NCI-H2107 (cell line): Measurements from ENCODE around the gene TDRKH.

Experiments used
- DNase-seq: peaks from one replicate; lab custom pipeline; 2025; lab: John Stamatoyannopoulos, UW

Gene TDRKH

GRCh38 chr1:151790071-151790939, at the start of gene TDRKH:
Gene TDRKH, minus strand, starts transcription at chr1:151790500. Its CDS starts 7,478 bp downstream, at chr1:151783022.
- DNase-seq: peak; percentile 99

GRCh38 chr1:151839457-151840403, 49.4 kb upstream of the TDRKH start, which contains the start of gene C2CD4D:
Gene C2CD4D, minus strand, starts transcription at chr1:151839820. Its CDS starts 831 bp downstream, at chr1:151838989.
- DNase-seq: peak; percentile 50

DNA sequence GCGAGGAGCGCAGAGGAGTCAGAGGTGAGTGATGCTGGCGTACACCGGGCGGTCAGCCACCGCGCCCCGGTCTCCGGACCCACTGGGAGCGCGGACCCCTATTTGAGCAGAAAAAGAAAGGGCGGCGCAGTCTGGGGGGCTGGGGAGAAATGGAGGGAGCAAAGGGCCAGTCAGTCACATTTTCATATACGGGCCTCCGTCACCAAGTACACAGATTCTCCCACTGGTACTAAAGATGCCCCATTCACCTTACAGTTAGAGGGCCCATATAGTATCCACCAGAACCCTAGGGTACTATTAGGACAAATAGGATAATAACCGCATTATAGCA, 48.7 kb upstream of the TDRKH start:
- no peak for DNase-seq

GRCh38 chr1:151838222-151839081, 48.2 kb upstream of the TDRKH start:
- DNase-seq: no peak

DNA sequence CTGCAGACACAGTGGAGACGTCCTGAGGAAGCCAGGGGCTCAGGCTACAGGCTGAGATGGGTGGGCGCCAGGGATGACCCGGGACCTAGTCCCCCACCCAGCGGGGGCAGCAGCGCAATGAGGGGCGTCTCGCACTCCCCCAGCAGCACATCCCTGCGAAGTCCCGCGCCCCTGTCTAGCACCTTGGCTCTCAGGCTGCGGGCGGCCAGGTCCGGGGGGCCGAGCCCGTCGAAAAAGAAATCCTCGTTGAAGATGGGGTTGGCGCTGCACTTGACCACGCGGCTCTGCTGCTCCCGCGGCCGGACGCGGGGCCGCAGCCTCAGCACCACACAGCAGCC, 47.6 kb upstream of the TDRKH start:
- DNase-seq: no peak

DNA sequence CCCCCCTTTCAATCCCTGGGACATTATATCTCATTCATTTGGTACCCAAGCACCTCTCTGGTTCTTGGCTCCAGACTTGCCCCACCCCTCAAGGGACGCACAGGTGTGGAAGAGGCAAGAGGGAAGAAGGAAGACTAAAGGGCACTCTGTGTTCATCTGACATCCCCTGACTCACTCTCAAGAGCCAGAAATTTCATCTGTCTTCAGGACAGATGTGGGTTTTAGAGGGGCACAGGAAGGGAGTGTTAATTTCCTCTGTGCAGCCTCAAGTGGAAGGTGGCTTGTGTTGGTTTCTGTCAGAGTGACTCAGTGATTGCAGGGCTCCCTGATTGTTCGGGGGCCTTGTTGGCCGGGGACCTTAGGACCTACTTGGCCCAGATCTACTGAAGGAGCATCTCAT, 46.9 kb upstream of the TDRKH start:
- DNase-seq: no peak

- no peak for DNase-seq
These were observed 45.3 kb upstream of the TDRKH start for GRCh38 chr1:151835596-151835995.

DNA sequence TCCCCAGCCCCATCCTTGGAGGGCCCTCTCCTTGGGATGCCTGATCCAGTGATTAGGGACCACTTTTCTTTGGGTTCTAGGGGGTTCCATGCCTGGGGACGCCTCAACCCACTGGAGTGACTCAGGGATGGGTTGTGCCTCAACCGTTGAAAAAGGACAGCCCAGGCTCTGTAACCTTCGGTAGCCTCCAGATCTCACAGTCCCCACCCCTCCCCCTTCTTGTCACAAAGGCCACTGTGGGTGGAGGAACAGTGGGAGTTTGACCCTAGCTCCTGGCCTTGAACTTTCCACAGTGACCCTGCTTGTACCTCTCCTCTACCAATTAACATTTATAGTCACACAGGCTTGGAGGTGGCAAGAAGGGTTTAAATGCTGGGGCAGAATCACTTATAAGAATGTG, 43.9 kb upstream of the TDRKH start:
- DNase-seq: no peak

- DNase-seq: no peak
These were observed 43.0 kb upstream of the TDRKH start for GRCh38 chr1:151833172-151833900.

- DNase-seq: peak; percentile 82
These were observed 42.1 kb upstream of the TDRKH start for GRCh38 chr1:151832318-151832980.

DNA sequence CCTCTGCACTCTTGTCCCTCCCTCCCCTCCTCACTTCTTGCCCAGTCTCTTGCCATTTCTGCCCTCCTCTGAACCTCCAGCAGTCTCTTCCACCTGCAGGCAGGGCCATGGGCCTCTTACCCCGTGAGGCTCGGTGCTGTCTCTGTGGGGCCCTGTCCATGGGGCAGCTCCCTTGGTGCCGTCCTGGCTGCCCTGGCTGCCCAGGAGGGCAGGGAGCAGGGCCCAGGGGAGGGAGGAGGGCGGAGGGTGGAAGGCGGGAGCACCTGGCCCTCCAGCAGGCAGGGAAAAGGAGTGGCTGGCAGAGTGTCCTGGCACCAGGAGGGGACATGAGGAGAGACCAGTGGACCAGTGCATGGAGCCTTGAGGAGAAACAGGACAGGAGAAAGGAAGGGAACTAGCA, 41.3 kb upstream of the TDRKH start, which contains the start of gene RORC:
RORC (minus strand) TSS at position 198 of the 400 bp plus-strand sequence; CDS start at position 160, 38 bp downstream.
- DNase-seq: no peak

- no peak for DNase-seq
These were observed 40.9 kb upstream of the TDRKH start for GRCh38 chr1:151831256-151831591.

DNA sequence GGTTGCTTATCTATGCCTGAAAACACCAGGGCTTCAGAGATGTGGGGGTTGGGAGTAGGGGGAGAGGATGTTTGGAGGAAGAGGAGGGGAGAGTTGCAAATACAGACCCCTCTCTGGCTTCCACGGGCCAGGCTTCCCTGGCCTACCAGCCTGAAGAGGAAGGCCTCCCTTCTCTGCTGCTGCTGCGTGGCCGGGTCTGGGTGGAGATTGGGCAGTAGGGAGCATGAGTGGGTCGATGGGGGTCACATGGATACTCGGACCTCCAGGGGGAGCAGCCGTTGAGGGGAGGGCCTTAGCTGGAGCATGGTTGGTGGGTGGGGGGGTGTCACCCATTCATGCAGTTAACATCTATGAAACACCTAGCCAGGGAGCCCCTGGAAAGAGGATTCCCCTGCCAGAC, 39.8 kb upstream of the TDRKH start:
- DNase-seq: no peak

GRCh38 chr1:151829352-151830046, 39.2 kb upstream of the TDRKH start:
- DNase-seq: no peak

DNA sequence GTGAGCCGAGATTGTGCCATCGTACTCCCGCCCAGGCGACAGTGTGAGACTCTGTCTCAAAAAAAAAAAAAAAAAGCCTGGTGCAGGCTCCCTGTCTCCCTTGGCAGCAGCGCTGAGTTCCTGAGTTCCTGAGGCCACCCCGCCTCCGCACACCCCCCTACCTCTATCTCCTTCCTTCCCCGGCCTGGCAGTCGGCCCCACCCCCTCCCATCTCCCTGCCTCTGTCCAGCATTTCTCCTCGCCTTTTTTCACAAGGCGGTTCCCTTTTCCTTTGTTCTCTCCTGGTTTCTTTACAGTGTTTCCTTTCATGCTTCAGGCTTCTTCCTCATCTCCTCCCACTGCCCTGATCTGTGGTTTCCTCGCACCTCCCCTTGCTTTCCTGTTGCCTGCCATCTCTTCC, 38.6 kb upstream of the TDRKH start:
- DNase-seq: no peak

- DNase-seq: no peak
These were observed 37.6 kb upstream of the TDRKH start for GRCh38 chr1:151827853-151828252.

DNA sequence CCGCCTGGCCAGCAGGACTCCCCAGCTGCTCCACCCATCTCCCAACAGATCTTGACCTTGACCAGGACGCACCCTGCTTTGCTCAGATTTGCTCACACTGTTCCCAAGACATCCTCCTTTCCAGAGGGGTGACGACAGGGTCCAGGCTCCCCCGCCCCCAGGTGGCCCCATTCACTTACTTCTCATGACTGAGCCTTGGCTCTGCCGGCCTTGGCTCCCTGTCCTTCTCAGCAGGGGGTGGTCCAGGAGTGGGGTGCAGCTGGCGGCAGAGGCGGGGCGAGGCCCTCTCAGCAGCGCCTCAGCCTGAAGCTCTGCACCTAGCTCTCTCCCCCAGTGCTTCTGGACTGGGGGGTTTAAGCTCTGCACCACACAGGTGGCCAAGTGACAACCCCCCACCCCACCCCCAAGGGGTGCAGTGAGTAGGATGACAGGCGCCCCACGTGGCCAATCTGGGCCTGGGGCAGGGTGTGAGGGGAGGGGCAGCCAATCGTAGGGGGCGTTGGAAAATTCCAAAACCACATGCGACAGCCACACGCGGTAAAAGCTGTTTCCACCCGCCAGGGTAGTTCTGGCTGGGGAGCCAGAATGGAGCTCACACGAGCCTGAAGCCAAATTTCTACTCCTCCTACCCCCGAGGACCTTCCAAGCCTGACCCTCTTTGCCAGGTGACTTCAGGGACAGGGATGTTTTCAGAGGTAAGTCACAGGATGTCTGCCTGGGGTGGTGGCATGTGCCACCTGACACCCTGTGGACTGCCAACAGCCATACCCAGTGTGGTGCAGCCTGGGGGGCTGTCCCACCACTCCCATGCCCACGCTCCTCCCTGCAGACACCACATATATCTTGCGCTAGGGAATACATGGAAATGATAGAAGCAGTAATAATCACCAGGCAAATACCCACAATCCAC, 35.7 kb upstream of the TDRKH start:
- DNase-seq: no peak

GRCh38 chr1:151825204-151825603, 34.9 kb upstream of the TDRKH start:
- no peak for DNase-seq

GRCh38 chr1:151823175-151823574, 32.9 kb upstream of the TDRKH start:
- no peak for DNase-seq
